Testis (tissue), 2 donors: ENCODE data around the gene IL12RB2.
"Not testable (repeated sequence)": the region's sequence is repeated elsewhere in the genome, so short reads cannot be mapped to it uniquely, and the experiment has no call there.

Experiments
- POLR2A ChIP-seq: fragments of 450-650 bp; IDR thresholded peaks from one replicate; pipeline ENCODE4 v1.6.1; 2017; ENCODE audit warnings: antibody characterized with exemption, mild to moderate bottlenecking, moderate library complexity
- TF ChIP-seq, protein P1 (sequence below), 3 experiments: fragments of 450-650 bp in 2 of 3; fragments of 200-600 bp in 1 of 3; sonication (generic) in 1 of 3; IDR thresholded peaks; one replicate each; pipeline ENCODE4 v1.5.1; 2016 to 2019; ENCODE audit warnings: antibody characterized with exemption in 3 of 3, mild to moderate bottlenecking in 2 of 3, moderate library complexity in 1 of 3

DNA sequence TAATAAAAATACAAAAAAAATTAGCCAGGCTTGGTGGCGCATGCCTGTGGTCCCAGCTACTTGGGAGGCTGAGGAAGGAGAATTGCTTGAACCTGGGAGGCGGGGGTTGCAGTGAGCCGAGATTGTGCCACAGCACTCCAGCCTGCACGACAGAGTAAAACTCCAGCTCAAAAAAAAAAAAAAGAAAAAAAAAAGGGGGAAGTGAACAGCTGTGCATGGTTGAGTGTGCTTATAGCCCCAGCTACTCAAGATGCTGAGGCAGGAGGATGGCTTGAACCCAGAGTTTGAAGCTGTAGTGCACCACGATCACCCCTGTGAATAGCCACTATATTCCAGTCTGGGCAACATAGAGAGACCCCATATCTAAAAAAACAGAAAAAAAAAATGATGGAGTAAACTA lies 138.3 kb downstream of the IL12RB2 start:
- TF ChIP-seq, protein P1, sequence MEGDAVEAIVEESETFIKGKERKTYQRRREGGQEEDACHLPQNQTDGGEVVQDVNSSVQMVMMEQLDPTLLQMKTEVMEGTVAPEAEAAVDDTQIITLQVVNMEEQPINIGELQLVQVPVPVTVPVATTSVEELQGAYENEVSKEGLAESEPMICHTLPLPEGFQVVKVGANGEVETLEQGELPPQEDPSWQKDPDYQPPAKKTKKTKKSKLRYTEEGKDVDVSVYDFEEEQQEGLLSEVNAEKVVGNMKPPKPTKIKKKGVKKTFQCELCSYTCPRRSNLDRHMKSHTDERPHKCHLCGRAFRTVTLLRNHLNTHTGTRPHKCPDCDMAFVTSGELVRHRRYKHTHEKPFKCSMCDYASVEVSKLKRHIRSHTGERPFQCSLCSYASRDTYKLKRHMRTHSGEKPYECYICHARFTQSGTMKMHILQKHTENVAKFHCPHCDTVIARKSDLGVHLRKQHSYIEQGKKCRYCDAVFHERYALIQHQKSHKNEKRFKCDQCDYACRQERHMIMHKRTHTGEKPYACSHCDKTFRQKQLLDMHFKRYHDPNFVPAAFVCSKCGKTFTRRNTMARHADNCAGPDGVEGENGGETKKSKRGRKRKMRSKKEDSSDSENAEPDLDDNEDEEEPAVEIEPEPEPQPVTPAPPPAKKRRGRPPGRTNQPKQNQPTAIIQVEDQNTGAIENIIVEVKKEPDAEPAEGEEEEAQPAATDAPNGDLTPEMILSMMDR (IDR thresholded peaks at IDR 0.05) = not testable (repeated sequence)
- not testable (repeated sequence) for TF ChIP-seq POLR2A
